A549 (cell line): ENCODE results near the gene POMT1. TPM values are rescaled to one million over a fixed set of nuclear protein-coding genes. Genes with fewer than 3 reads are reported as not detected.

Source experiments
- ATAC-seq, 2 experiments: fragments of 200-7000 bp in 1 of 2; fragments of >200 bp in 1 of 2; cut with Nextera tagmentation in 1 of 2; cut with Tn5 transposase in 1 of 2; 3 replicates each; pipeline versions ENCODE4 v1.8.0 to v1.9.1; 2018 to 2020; ENCODE audit warnings: mild to moderate bottlenecking in 1 of 2, moderate library complexity in 1 of 2
- CTCF ChIA-PET: fragments of 300-600 bp; sonication (Branson Sonifier 250); formaldehyde crosslinking; extraction: SDS; loops from one replicate; lab custom pipeline; 2021; ENCODE audit warnings: antibody characterized with exemption, inconsistent platforms; lab: Yijun Ruan, JAX
- POLR2A ChIA-PET: fragments of 350-600 bp; formaldehyde crosslinking; extraction: SDS; loops from one replicate; lab custom pipeline; 2021; ENCODE audit warnings: antibody characterized with exemption, inconsistent platforms; lab: Yijun Ruan, JAX
- DNase-seq, 2 experiments: peaks; one replicate each; pipeline versions ENCODE4 v3.0.0 to v3.0.0-alpha.2; 2011 to 2016; ENCODE audit warnings: low read depth in 1 of 2, low spot score in 1 of 2
- FAIRE-seq: peaks from 2 replicates; lab custom pipeline; 2011; peaks lifted over from hg19 to GRCh38; lab: Jason Lieb, UNC
- H3K27ac ChIP-seq, 2 experiments: fragments of >200 bp; sonication (Bioruptor Twin); formaldehyde crosslinking; 3 replicates each; pipeline ENCODE4 v1.5.1; 2016 to 2017
- H3K4me1 ChIP-seq: fragments of >200 bp; sonication (Bioruptor Twin); formaldehyde crosslinking; 3 replicates; pipeline ENCODE4 v1.6.1; 2016
- H3K4me2 ChIP-seq: fragments of >200 bp; sonication (Bioruptor Twin); formaldehyde crosslinking; 3 replicates; pipeline ENCODE4 v1.6.1; 2016
- H3K4me3 ChIP-seq: fragments of >200 bp; sonication (Bioruptor Twin); formaldehyde crosslinking; 3 replicates; pipeline ENCODE4 v1.5.1; 2016
- H3K9me3 ChIP-seq: fragments of >200 bp; sonication (Bioruptor Twin); formaldehyde crosslinking; 3 replicates; pipeline ENCODE4 v1.6.1; 2016
- ATOH8 ChIP-seq: fragments of 250-450 bp; sonication (Bioruptor Pico); IDR thresholded peaks from 2 replicates; pipeline ENCODE4 v1.5.0; 2020; ENCODE audit warnings: low read depth, mild to moderate bottlenecking, moderate library complexity
- BHLHE40 ChIP-seq: IDR thresholded peaks from 2 replicates; pipeline ENCODE4 v1.6.1; 2012; ENCODE audit warnings: low read depth, low read length, inconsistent platforms
- CBX2 ChIP-seq: fragments of 200-600 bp; sonication (generic); IDR thresholded peaks from 2 replicates; pipeline ENCODE4 v1.6.1; 2016; ENCODE audit warnings: low read depth, mild to moderate bottlenecking, borderline replicate concordance
- CBX8 ChIP-seq: fragments of 200-600 bp; sonication (generic); IDR thresholded peaks from 2 replicates; pipeline ENCODE4 v1.6.1; 2016
- CEBPB ChIP-seq, 2 experiments: fragments of >200 bp in 1 of 2; sonication (Bioruptor Twin) in 1 of 2; formaldehyde crosslinking in 1 of 2; IDR thresholded peaks; 2 replicates each; pipeline ENCODE4 v1.6.1; 2012 to 2016
- CHD2 ChIP-seq: fragments of 150-350 bp; IDR thresholded peaks from 2 replicates; pipeline ENCODE4 v1.6.1; 2014; ENCODE audit warnings: low read length; ENCODE audit not compliant: partially characterized antibody
- EHF ChIP-seq: fragments of 250-450 bp; sonication (Bioruptor Pico); IDR thresholded peaks from 2 replicates; pipeline ENCODE4 v1.5.0; 2020; ENCODE audit warnings: mild to moderate bottlenecking
- ELK1 ChIP-seq: fragments of 150-350 bp; IDR thresholded peaks from 2 replicates; pipeline ENCODE4 v1.6.1; 2014; ENCODE audit warnings: low read depth, mild to moderate bottlenecking, low read length
- EP300 ChIP-seq, 2 experiments: fragments of >200 bp; sonication (Bioruptor Twin); formaldehyde crosslinking; IDR thresholded peaks; 2 replicates in 1 of 2; 3 replicates in 1 of 2; pipeline ENCODE4 v1.6.1; 2016 to 2017
- FOSB ChIP-seq: fragments of 250-450 bp; sonication (Bioruptor Pico); IDR thresholded peaks from 2 replicates; pipeline ENCODE4 v1.5.0; 2020; ENCODE audit warnings: mild to moderate bottlenecking, moderate library complexity
- FOXS1 ChIP-seq: fragments of 250-450 bp; sonication (Bioruptor Pico); IDR thresholded peaks from 2 replicates; pipeline ENCODE4 v1.5.0; 2020; ENCODE audit warnings: mild to moderate bottlenecking, moderate library complexity
- GATA3 ChIP-seq: IDR thresholded peaks from 2 replicates; pipeline ENCODE4 v1.6.1; 2012; ENCODE audit warnings: borderline replicate concordance
- HDAC2 ChIP-seq: fragments of 200-600 bp; sonication (generic); IDR thresholded peaks from 2 replicates; pipeline ENCODE4 v1.6.1; 2016
- HES2 ChIP-seq: fragments of >200 bp; sonication (Bioruptor Twin); formaldehyde crosslinking; IDR thresholded peaks from 2 replicates; pipeline ENCODE4 v1.6.1; 2016
- HEYL ChIP-seq: fragments of 250-450 bp; sonication (Bioruptor Pico); IDR thresholded peaks from 2 replicates; pipeline ENCODE4 v1.8.0; 2021; ENCODE audit warnings: mild to moderate bottlenecking, moderate library complexity
- HOXA7 ChIP-seq: fragments of 250-450 bp; sonication (Bioruptor Pico); IDR thresholded peaks from 2 replicates; pipeline ENCODE4 v1.5.0; 2020; ENCODE audit warnings: mild to moderate bottlenecking, moderate library complexity
- HOXB5 ChIP-seq: fragments of 250-450 bp; sonication (Bioruptor Pico); IDR thresholded peaks from 2 replicates; pipeline ENCODE4 v1.5.0; 2020; ENCODE audit warnings: mild to moderate bottlenecking, moderate library complexity
- JUNB ChIP-seq: fragments of >200 bp; sonication (Bioruptor Twin); formaldehyde crosslinking; IDR thresholded peaks from 2 replicates; pipeline ENCODE4 v1.6.1; 2016
- KDM1A ChIP-seq: fragments of 200-600 bp; sonication (generic); IDR thresholded peaks from 2 replicates; pipeline ENCODE4 v1.6.1; 2016; ENCODE audit warnings: low read depth, mild to moderate bottlenecking
- KDM5A ChIP-seq: fragments of 200-600 bp; sonication (generic); IDR thresholded peaks from 2 replicates; pipeline ENCODE4 v1.6.1; 2016; ENCODE audit warnings: antibody characterized with exemption, mild to moderate bottlenecking
- MAZ ChIP-seq: fragments of 150-350 bp; IDR thresholded peaks from 2 replicates; pipeline ENCODE4 v1.6.1; 2014; ENCODE audit warnings: antibody characterized with exemption, low read depth, low read length, borderline replicate concordance
- MYC ChIP-seq: IDR thresholded peaks from 2 replicates; pipeline ENCODE4 v1.6.1; 2012; ENCODE audit warnings: mild to moderate bottlenecking, inconsistent platforms, low read length, improper control_type of control experiment, borderline replicate concordance
- NFE2L2 ChIP-seq: fragments of 150-350 bp; conservative IDR thresholded peaks from 2 replicates; pipeline ENCODE4 v1.6.1; 2014; ENCODE audit warnings: low read length
- NR3C1 ChIP-seq: fragments of >200 bp; sonication (Bioruptor Twin); formaldehyde crosslinking; IDR thresholded peaks from 3 replicates; pipeline ENCODE4 v1.6.1; 2017
- POLR2A ChIP-seq: IDR thresholded peaks from 2 replicates; pipeline ENCODE4 v1.6.1; 2012; ENCODE audit warnings: mild to moderate bottlenecking, low read length
- RAD21 ChIP-seq, 2 experiments: fragments of >200 bp in 1 of 2; sonication (Bioruptor Twin) in 1 of 2; formaldehyde crosslinking in 1 of 2; IDR thresholded peaks in 1 of 2; conservative IDR thresholded peaks in 1 of 2; 2 replicates in 1 of 2; 3 replicates in 1 of 2; pipeline ENCODE4 v1.6.1; 2012 to 2018; ENCODE audit warnings: inconsistent platforms in 1 of 2
- RNF2 ChIP-seq: fragments of 200-600 bp; sonication (generic); IDR thresholded peaks from 2 replicates; pipeline ENCODE4 v1.6.1; 2016; ENCODE audit warnings: low read depth, mild to moderate bottlenecking, antibody characterized with exemption, moderate library complexity, borderline replicate concordance
- SMC3 ChIP-seq: fragments of >200 bp; sonication (Bioruptor Twin); formaldehyde crosslinking; IDR thresholded peaks from 3 replicates; pipeline ENCODE4 v1.6.1; 2018; ENCODE audit warnings: inconsistent platforms
- SREBF2 ChIP-seq: fragments of 450-650 bp; IDR thresholded peaks from 2 replicates; pipeline ENCODE4 v1.6.1; 2014; ENCODE audit warnings: mild to moderate bottlenecking, moderate library complexity
- TP53 ChIP-seq: fragments of 250-450 bp; sonication (Bioruptor Pico); IDR thresholded peaks from 2 replicates; pipeline ENCODE4 v1.5.0; 2021; ENCODE audit warnings: mild to moderate bottlenecking, moderate library complexity
- ZC3H11A ChIP-seq: fragments of 450-650 bp; IDR thresholded peaks from 2 replicates; pipeline ENCODE4 v1.6.1; 2014; ENCODE audit warnings: antibody characterized with exemption, mild to moderate bottlenecking
- ZFP36 ChIP-seq: fragments of 450-650 bp; IDR thresholded peaks from 2 replicates; pipeline ENCODE4 v1.6.1; 2014; ENCODE audit warnings: borderline replicate concordance; ENCODE audit not compliant: partially characterized antibody
- ZSCAN20 ChIP-seq: fragments of 250-450 bp; sonication (Bioruptor Pico); IDR thresholded peaks from 2 replicates; pipeline ENCODE4 v1.8.0; 2022; ENCODE audit warnings: mild to moderate bottlenecking, moderate library complexity
- WGBS: methylation state at CpG from one replicate; pipeline ENCODE4 v1.1.6; 2017; ENCODE audit errors: missing lambda C conversion rate; 5-methylcytosine and 5-hydroxymethylcytosine counted together
- polyA plus RNA-seq, 4 experiments: library from polyadenylated mRNA; depleted of rRNA in 3 of 4; stranded (reverse); fragments of >200 nt; fragmentation: RNase III in 1 of 4; extraction: RNeasy Plus Mini Kit Qiagen cat#74134 plus additional on column Dnase treatment in 1 of 4; gene quantifications; 2 replicates in 3 of 4; 3 replicates in 1 of 4; pipeline ENCODE4 v1.2.3, GENCODE V29; 2011 to 2017
- TF ChIP-seq, protein P1 (sequence below): IDR thresholded peaks from 2 replicates; pipeline ENCODE4 v1.6.1; 2012

Gene POMT1
- polyA plus RNA-seq, 2 of the 4 experiments (the other 2 are of a cell fraction): 16.5 to 17.7 TPM

DNA sequence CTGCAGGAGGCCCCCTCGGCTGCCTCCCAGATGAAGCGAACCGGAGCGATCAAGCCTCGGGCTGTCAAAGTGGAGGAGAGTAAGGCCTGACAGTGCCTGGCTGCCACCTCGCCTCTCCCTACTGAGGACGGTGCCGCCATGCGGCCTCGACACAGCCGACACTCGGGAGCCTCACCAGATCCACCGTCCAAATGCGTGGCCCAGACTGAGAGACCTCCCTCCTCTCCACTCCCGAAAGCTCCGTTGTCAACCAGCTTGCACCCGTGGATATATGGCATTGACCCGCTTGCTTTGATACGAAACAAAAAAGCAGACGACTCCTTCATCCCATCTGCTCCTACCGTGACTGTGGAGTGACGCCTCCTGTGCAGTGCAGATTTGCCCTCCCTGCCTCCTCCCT is 6.9 kb upstream of the POMT1 start:
- TF ChIP-seq CBX8: no peak
- TF ChIP-seq MYC: no peak
- TF ChIP-seq ELK1: no peak
- no peak for TF ChIP-seq ZC3H11A
- no peak for TF ChIP-seq SREBF2
- no peak for TF ChIP-seq HOXB5 (CRISPR knock-in tag)
- no peak for TF ChIP-seq RNF2
- TF ChIP-seq GATA3: no peak
- no peak for TF ChIP-seq HOXA7 (CRISPR knock-in tag)
- TF ChIP-seq ZFP36: no peak
- TF ChIP-seq NR3C1: no peak
- TF ChIP-seq NFE2L2: no peak
- TF ChIP-seq KDM5A: no peak
- TF ChIP-seq, protein P1, sequence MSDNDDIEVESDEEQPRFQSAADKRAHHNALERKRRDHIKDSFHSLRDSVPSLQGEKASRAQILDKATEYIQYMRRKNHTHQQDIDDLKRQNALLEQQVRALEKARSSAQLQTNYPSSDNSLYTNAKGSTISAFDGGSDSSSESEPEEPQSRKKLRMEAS: no peak
- no peak for TF ChIP-seq CBX2
- TF ChIP-seq MAZ: no peak
- no peak for TF ChIP-seq POLR2A
- no peak for TF ChIP-seq HEYL
- no peak for TF ChIP-seq ATOH8
- POLR2A ChIA-PET: no interaction called here

GRCh38 chr9:131496844-131497405 is 5.8 kb upstream of the POMT1 start:
- Histone ChIP-seq H3K4me3 (no peak overlapping the region), H3K27ac (no peak overlapping the region), H3K4me2 (no peak overlapping the region), H3K9me3 (no peaks in the 10 kb centered on the region)
- POLR2A ChIA-PET: no interaction called here
- CTCF ChIA-PET: interaction anchor here (0.5 to 2.2 kb wide), 8 partner anchors 9 to 161 kb away, joined by 3 to 10 read pairs (median 6); no protein-coding TSS in a partner anchor
- TF ChIP-seq HES2 (no peak), KDM1A (no peak), FOXS1 (no peak), ZSCAN20 (no peak)
- TF ChIP-seq, all 56 proteins: peak for 0
- DNase-seq (no peak), FAIRE-seq (no peak), ATAC-seq (no peak)
- WGBS: 82% methylated on average over 10 of the region's 10 CpGs
- no peaks in the 10 kb centered on the region for H3K4me1 ChIP-seq

More for the DNA sequence above, 6.9 kb upstream of the POMT1 start:
- no peak overlapping the region for H3K27ac ChIP-seq
- 95% methylated on average over 22 of the region's 22 CpGs for WGBS
- FAIRE-seq (no peak), DNase-seq (no peak), ATAC-seq (no peak)
- H3K9me3 ChIP-seq: no peaks in the 10 kb centered on the region
- no peak overlapping the region for H3K4me3 ChIP-seq
- no peaks in the 10 kb centered on the region for H3K4me1 ChIP-seq
- H3K4me2 ChIP-seq: no peak overlapping the region
- CTCF ChIA-PET: interaction anchor here (1.6 to 2.1 kb wide), 3 partner anchors 15 to 160 kb away, joined by 4 to 10 read pairs (median 7); no protein-coding TSS in a partner anchor

- DNase-seq: no peak
- Histone ChIP-seq H3K4me2 (no peak overlapping the region), H3K9me3 (no peaks in the 10 kb centered on the region), H3K4me3 (no peak overlapping the region), H3K27ac (no peak overlapping the region), H3K4me1 (peaks cover 10% of the 10 kb centered on the region; the same call in 2 of the 3 replicates)
- no peak for ATAC-seq
- POLR2A ChIA-PET: no interaction called here
- CTCF ChIA-PET: interaction anchor here (0.6 to 1.3 kb wide), 5 partner anchors 11 to 248 kb away, joined by 3 to 6 read pairs (median 3); no protein-coding TSS in a partner anchor
- TF ChIP-seq EP300 (IDR thresholded peaks at IDR 0.05) (no peak), TP53 (CRISPR knock-in tag) (no peak), CEBPB (IDR thresholded peaks at IDR 0.05) (no peak), FOSB (CRISPR knock-in tag) (no peak), JUNB (no peak), CBX2 (no peak), BHLHE40 (no peak), CHD2 (no peak), EHF (no peak), HOXA7 (CRISPR knock-in tag) (no peak), SMC3 (no peak), ZSCAN20 (no peak), HDAC2 (no peak), FOXS1 (no peak), SREBF2 (no peak), NR3C1 (no peak), MYC (no peak), RAD21 (conservative IDR thresholded peaks at IDR 0.05 in 1 of 2, IDR thresholded peaks at IDR 0.05 in 1 of 2) (no peak)
- TF ChIP-seq, protein P1: no peak
- 96% methylated on average over 5 of the region's 7 CpGs for WGBS
- no peak for FAIRE-seq
Measured at GRCh38 chr9:131499254-131499767, 3.4 kb upstream of the POMT1 start.
